HG03139 (cell line): ENCODE measurements around the gene TMC3.

Experiments
- ATAC-seq: cut with Tn5 transposase; IDR thresholded peaks from one replicate; pipeline ENCODE4 v1.9.1; 2021; ENCODE audit not compliant: unreplicated experiment

Gene TMC3

DNA sequence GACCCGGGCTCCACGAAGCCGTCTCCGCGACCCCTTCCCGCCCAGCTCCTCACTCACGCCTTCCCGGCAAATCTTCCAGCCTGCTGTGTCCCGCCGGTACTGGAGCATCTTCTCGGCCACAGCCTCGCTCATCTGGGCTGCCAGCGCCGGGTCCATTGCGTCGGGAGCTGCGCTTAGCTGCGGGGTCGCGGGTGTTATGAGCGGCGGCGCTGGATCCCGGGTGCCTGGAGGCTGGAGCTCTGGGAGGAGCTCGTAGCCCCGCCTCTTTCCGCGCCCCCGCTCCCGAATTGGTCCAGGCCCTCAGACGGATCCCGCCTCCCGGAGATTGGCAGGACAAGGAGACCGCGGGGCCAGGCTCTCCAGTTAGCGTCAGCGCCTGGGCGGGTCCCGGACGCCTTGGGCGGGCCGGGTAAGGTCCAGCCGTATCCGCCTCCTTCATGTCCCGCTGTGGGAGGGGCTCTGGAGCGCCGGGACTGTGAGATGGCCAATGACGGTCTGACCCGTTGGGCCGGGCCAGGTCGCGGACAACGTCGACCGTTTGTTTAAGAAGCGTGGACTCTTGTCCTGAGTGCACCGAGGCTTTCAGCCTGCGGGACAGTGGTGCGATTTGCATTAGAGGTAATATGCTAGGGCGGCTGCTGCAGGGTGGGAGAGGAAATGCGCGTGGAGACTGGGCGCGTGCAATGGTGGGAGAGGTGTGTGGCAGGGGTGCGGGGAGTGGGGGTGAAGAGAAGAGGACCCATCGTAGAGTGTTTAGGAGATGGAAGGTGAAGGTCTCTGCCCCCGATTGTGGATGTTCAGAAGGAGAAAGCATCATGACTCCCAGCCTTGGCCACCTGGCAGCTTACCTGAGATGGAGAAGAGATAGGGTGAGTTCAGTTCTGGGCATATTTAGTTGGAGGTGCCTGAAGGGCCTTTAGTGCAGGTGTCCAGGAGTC, 49.8 kb downstream of the TMC3 start, which contains the start of gene STARD5:
Gene STARD5, minus strand, starts transcription at position 198 of the 938 bp plus-strand sequence. Its CDS starts 42 bp downstream, at position 156.
- ATAC-seq = peak; percentile 100

DNA sequence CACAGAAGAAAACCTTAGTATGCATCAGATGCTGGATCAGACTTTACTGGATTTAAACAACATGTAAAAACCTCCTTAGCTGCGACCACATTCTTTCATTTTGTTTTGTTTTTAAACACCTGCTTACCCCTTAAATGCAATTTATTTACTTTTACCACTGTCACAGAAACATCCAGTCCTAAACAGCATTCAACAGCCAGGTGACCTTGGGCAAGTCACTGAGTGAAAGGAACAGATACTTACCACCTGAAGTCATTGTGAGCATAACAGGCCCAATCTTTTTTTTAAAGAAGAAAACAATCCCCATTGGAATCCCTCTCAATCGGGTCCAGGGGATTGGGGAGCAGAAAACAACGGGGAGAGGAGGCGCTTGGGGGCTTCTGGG, 50.5 kb downstream of the TMC3 start:
- peak; percentile 1 for ATAC-seq

DNA sequence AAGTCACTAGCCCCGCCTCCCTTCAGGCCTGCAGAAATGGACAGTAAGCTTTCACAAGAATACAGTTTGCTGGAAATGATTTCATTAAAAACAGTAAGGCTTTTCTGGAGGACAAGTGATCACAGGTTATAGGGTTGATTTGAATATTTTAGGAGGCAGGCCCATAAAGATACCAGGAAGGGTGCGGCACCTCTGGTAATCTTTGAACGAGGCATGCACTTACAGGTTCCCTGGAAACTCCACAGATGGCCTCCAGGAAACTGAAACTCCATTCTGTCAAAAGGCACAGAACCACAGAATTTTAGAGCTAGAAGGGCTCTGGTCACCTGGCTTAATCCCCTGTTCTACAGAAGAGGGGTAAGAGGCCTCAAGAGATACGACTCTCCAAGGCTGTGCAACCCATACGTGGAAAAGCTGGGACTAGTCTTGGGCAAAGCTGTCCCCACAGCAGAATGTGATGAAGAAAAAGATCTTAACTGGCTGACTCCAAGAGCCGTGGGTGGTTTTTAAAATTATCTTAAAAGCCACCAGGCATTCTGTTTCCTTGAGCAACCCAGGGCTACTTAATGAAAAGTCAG, 51.2 kb downstream of the TMC3 start:
- ATAC-seq = no peak

DNA sequence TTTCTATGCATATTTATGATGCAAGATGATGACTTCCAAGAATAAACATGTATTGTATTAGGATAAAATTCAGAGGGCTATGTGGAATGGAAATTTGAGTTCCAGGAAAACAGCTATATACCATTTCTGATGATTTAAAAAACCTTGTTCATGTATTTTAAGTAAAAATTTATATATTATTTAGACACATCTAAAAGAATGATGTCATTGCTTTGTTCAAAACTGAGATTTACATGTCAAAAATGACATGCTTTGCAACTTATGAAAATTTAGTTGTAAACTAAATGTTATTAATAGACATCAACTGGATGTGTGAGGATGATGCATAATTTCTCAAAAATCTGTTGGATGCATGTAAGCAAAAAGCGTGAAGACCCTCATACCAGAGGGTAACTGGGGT, 52.3 kb downstream of the TMC3 start:
- ATAC-seq = no peak

DNA sequence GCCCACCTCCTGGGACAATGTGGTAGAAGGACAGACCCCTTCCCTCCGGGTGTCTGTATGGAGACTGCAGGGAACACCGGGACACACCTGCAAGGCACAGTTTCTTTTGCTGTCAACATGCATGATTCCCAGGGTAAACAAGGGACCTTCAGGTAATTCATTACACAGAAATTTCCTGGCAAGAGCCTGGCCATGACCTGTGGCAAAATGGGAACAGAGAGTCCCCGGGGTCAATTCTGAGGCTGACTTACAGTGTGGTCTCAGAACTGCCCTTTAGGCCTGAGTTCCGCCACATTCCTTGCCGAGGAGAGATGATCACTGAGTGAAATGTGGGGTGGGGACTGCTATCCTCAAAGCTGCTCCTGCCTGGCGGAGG, 56.4 kb downstream of the TMC3 start:
- no peak for ATAC-seq

DNA sequence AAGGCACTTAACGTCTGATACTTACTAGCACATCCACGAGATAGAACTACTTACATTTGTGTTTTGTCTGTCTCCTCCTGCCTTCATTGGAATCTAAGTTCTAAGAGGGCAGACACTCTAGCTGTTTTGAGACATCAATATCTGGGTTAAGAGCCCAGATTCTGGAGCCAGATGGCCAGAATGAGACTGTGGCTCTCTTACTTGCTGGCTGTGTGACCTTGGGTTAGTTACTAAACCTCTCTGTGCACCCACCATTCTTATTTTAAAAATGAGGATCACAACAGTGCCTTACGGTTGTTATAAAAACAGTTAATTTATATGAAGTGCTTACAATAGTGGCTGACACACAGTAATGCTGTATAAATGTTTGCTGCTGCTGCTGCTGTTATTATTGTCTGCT, 57.7 kb downstream of the TMC3 start:
- no peak for ATAC-seq

DNA sequence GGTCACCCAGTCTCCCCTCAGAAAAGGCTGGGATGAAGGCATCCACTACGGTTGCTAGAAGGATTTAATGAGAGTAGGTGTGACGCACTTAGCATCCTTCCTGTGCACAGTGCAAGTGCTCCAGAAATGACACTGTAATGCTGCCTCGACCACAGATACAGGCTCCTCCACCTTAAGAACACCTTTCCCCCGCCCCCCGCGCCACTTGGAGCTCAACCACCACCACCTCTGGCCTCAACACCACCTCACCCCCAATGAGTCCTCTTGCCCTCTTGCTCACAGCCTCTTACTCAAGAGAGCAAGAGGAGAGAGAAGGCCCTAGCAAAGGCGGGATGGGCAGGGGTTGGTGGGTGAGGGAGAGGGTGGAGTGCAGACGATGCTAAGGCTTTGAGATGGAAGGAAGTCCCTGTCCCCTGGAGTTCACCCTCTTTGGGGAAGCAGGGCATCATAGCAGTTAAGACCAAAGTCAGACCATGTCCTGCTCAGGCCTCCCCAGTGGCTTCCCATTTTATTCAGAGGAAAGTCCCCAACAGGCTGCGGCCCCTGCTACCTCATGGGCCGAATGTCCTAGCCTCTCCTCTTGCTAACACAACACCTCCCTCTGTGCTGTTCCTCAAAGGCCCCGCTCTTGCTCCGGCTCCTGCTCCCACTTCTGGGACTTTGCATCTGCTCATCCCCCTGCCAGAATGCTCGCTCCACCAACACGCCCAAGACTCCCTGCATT, 58.4 kb downstream of the TMC3 start:
- no peak for ATAC-seq

DNA sequence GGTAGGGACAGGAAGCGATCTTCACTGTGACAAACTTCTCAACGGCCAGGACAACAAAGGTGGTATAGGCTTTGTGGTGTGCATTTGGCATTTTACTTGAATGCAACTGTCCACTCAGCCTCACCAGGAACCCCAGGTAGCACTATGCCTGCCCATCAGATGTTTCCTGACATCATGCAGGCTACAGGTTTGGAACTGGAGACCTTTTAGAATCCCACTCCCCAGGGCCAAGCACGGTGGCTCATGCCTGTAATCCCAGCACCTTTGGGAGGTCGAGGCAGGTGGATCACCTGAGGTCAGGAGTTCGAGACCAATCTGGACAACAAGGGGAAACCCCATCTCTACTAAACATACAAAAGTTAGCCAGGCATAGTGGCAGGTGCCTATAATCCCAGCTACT, 59.6 kb downstream of the TMC3 start:
- ATAC-seq = no peak

DNA sequence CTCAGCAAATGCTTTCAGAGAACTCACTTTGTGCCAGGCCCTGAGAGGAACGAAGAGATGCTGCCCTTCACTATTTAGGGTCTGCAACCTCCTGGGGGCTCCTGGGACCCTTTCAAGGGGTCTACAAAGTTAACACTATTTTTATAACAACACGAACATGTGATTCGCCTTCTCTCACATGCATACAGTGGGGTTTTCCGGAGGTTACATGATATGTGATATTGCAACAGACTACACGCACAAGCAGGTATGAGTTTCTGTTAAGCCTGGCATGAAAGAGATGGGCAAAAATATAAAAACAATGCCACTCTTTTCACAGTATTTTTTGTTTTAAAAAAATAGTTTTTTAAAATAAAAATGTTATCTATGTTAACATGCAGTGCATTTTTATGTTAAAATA, 60.3 kb downstream of the TMC3 start:
- ATAC-seq = no peak

DNA sequence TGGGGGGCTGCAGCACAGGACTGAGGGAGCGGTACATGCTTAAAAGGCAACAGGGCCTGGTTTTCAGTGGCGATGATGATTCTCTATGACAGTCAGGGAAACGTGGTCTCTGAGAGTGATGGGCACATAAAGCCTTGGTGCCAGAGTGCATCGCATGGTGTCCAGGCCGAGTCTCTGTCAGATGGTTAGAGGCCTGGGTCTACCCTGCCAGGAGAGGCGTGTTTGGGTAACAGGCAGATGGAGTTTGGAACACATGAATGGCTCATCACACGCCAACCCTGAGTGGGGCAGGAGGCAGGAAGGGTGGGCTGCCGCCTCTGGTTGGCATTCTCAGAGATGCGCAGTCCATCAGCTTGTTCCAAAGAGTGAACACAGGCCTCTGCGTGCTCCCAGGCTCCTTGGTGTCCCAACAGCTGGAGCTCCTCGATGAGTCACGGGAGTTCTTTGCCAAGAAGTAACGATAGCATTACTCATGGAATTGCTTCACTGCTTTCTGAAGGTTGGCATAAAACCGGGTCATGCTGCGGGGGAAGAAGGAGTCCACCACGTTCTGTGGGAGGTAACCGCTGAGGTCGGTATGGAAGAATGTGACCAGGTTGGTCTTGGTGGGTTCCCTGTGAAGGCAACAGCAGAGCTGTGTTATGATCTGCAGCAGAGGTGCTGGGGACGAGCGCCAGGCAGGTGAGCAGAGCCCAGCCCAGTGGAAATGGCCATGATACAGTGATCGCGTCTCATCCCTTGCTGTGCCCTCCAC, 61.0 kb downstream of the TMC3 start:
- no peak for ATAC-seq

DNA sequence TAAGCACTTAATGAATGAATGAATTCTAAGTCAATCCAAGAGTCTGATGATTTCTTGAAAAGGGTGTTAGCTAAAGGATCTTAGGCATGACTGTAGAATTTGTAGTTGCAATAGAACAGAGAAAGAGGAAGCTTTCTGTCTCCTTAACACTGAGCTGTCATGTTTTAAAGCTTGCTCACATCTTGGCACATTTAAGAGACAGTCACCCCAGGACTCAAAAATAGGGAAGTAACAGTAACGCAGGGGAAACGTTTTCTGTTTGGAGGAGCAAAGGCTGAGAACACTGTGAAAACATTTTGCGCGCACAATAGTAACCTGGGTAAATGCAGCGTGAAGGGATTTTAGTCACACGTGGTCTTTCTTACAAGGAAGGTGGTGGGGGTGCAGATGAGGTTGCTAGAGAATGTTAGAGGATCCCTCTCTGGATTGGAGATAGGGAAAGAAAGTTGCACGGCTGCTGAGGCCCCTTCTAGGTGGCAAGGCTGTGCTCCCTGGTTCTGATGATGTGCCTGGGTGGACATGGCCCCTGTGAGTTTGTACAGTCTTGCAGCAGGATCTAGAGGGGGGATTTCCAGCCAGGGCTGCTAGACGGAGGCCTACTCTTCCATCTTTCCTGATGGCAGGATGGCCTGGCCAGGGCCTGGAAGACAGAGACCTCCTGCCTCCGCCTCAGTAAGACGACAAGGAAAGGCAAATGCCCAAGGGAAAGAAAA, 62.1 kb downstream of the TMC3 start:
- no peak for ATAC-seq

DNA sequence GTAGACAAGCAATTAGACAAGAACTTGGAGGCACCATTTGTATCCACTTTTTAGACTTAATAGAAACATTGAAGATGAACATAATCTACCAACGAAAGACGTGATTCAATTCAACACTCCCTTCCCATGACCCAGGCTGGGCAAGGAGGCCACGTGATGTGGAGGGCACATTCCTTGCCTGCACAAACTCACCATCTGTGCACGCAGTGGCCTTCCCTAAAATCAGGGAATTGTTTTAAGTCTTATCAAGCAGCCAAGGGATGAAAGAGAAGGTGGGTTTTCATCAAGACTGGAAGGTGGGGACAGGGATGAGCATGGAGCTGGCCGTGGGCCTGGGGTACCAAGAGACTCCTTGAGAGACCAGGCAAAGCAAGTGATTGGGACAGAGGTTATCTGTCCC, 63.5 kb downstream of the TMC3 start:
- ATAC-seq = no peak

DNA sequence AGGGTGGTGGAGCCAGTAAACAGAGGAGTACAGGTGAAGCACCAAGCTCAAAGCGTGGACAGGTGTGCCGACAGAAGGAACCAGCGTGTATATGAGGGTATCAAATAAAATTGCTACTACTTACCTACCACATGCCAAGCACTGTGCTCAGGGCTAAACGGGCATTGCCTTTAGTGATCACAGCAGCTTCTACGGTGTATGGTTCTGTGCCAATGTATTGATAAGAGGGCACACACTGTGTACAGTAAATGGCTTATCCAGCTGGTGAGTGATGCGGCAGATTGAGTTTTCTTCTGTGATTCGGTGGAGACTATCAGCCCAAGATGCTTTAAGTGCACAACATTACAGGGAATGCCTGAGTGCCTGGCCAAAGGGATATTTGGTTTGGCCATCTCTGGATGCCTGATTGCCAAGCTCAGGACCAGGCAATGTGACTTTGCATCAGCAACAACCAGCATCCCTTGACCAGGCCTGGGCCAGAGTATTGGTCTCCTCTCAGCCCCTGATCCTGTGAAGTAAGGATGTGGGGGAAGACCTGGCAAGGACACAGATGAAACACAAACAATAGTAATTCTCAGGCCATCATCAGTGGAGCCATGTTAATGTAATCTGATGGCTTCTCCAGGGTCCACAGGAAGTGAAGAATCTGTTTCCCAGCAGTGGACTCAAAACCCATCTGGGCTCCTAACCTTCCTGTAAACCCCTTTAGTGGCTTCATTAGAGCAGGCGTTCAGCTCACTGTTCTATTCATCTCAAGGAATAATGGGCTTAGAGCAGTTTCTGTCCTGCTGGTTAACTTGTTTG, 64.2 kb downstream of the TMC3 start:
- no peak for ATAC-seq

DNA sequence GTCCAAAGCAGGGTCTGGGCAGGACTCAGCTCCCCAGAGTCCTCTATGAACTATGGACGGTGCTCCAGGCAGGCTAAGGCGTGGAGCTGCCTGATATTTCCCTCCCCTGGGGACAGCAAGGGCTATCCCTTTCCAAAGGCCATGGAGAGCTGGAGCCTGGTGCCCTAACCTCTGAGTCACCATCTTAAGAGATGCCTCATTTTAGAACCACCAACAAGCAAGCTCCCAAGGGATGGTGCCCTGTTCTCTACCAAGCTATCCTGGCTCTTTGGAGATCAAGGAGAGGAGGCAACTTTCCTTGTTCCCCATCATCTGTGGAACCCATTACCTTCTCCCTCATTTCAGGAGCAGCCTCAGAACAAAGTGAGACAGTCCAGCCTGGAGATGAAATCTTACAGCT, 65.8 kb downstream of the TMC3 start:
- ATAC-seq = no peak

DNA sequence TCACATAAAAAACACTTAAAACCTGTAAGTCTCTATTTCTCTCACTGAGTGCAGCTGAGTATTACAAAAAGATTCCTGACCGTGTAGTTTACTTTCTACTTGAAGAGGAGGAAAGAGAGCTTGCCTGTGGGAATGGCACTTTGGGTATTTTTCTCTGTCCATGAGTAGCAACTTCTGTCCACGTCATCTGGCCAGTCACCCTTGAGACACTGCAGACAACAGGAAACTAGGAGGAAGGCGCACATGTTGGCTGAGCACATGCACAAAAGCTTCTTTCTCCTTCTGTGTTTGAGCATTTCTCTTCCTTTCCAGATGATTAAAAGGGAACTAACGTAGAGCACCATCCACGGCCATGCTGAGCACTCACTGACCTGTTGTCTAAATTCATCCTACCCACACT, 69.8 kb downstream of the TMC3 start:
- no peak for ATAC-seq

DNA sequence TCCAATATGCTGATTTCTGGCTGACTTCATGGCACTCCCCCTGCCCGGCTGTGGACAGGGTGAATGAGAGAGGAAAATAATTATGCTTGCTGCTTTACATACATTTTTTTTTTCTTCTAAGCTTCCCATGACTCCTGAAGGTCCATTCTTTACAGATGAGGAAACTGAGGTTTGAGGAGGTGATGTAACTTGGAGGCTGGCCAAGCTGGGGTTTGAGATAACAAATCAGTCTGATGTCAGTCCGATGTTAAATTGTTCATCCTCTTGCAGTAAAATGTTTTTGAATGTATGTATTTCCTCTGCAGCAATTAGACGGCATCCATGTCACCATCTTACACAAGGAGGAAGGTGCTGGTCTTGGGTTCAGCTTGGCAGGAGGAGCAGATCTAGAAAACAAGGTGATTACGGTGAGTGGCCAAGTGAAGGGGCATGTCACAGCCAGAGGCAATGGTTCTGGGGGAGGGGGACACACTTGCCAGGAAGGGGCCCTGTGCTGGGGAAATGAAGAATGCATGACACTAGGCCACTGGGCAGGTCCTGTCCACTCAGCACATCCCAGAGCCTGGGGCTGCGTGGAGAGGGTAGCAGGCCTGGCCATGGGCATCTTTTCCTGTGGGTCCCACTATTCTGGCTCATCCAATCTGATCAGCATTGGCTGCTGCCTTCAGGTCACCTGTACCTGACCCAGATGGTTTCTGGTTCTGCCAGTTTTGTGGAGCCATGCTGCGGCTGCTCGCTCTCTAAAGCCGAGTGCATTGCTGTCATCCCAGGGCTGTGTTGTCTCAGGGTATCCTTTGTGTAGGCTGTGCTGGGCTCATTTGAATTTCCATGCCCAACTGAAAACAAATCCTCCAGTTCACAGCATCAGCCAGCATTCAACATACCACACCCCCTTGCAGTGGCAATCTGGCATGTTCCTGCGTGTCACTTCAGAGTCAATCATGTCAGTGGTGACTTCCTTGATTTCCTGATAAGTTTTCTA, 70.5 kb downstream of the TMC3 start:
- no peak for ATAC-seq

DNA sequence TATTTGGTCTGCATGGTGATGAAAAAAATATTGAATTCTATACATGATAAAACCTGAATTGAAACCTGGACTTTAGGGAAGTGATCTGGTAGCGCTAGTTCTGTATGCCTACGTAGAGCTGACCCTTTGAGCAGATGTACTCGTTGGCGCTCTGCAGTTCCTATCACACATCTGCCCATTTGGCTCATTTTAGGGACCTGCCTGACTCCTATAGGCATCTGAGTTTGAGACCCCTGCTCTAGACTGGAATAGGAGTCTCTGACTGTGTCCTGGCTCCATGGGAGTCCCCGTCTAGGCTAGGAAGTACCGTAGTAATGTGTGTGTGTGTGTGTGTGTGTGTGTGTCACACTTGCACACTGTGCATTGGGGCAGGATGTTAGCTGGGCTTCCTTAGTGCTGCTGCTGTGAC, 71.3 kb downstream of the TMC3 start:
- ATAC-seq = peak; percentile 14

DNA sequence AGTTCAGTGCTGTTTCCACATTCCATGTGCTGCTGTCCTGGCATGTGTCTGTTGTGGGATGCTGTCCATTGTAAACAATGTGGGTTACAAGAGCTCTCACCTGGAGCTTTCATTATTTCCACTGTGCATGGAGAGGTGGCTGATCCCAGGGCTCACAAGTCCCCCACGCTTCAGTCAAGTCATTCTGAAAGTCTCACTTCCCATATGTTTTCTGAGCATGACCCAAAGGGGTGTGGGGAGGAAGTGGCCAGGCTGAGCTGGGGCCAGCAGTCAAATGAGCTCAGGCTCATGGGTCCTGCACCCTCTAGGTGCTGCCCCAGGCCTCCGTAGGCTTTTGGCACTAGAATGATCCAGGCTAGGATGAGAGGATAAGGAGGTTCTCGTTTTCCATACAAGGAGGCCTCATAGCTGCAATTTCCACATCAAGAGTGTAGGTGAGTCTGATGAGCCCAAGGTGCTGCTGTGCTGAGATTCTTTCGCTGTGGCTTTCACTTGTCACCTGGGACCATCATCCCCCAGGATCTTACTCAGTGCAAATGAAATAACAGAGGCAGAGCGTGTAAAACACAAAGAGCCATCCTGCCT, 72.1 kb downstream of the TMC3 start:
- ATAC-seq = peak; percentile 69
